CD1c-positive myeloid dendritic cell (primary cell): ENCODE data around the gene DMRTB1.

ENCODE experiments used
- DNase-seq: peaks from one replicate; pipeline ENCODE4 v3.0.0-alpha.2; 2016; ENCODE audit errors: extremely low spot score

Gene DMRTB1

GRCh38 chr1:53463961-53464899 is 5.0 kb downstream of the DMRTB1 start:
- DNase-seq = no peak

- DNase-seq = no peak
These were observed 6.1 kb downstream of the DMRTB1 start for GRCh38 chr1:53465023-53465957.

- no peak for DNase-seq
These were observed 8.2 kb downstream of the DMRTB1 start for GRCh38 chr1:53467391-53467790.

GRCh38 chr1:53468374-53468773 is 9.2 kb downstream of the DMRTB1 start:
- DNase-seq = no peak

DNA sequence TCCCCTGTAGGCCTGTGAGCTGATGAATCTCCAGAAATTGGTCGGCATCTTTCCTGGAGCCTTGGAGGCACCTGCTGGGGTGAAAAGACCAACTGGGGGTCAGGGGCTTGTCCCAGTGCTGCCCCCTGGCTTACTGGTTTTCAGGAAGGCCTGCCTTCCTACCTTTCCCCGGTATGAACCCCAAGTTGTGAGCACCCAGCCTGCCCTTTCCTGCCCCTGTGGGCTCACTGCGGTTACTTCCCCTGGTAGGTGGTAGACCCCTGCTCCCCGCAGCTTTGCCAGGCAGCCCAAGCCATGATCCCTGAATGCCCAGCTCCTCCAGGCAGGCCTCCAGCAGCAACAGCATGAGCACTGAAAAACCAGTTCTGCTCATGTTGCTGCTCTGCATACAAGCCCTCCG is 10.2 kb downstream of the DMRTB1 start:
- no peak for DNase-seq

DNA sequence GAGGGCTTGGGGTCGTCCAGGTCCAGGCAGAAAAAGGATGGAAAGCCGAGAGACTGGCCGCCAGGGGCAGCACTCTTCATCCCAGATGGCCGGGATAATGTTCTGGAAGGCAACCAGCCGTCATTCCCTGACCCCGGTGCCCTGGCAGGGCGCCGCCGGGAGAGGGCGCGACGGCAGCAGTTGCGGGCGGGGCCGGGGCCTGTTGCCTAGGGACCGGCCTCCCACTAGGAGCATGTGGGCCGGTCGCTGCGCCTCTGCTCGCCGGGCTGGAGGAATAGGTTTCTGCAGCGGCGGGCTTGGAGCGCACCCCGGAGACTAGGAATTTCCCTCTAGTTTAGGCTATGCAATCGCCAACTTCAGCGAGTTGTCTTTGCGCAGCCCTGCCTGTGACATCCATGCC is 11.0 kb downstream of the DMRTB1 start:
- DNase-seq = no peak

DNA sequence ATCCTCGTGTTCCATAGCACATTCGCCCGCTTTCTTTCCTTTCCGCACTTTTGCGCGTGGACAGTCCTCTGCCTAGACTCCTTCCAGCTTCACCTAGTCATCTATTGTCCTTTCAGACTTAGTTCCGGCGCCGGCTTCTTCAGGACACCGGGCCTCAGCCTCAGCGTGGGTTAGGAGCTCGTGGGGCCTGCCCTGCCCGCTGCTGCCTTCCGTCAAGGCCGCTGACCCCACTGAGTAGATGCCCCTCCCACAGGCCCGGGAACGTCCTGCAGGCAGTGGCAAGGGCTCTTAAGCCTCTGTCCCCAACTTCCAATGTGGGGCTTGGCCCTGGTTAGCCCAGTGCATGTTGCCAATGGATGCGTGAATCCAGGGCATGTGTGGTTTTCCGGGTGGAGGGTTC is 11.4 kb downstream of the DMRTB1 start:
- no peak for DNase-seq

DNA sequence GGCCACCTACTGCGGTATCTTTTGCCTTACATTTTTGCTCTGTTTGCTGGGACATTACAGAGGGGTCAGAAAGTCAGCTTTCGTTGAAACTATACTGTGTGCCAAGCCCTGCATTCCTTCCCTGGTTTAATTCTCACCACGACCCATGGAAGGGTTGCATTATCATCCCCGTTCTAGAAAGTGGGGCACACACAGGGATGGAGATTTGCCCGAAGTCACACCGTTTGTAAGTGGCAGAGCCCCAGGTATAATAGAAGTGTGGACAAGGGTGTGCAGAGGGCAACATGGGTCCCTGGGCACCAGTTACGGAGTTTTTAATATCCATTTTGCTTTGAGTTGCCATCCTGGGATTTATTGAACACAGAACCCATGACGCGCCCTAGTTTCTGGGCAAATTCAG is 11.8 kb downstream of the DMRTB1 start:
- no peak for DNase-seq

DNA sequence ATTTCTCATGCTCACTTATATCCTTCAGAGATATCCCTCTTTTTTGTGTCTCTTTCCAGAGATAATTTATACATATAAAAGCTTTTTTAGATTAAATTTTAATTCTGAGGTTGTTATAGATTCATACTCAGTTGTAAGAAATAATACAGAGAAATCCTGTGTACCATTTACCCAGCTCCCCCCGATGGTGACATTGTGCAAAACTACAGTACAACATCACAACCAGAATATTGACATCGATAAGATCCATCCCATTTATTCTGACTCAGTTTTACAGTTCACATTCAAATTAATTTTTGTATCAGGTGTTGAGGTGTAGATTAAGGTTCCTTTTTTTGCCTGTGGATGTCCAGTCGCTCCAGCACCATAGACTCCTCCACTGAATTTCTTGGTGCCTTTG is 14.3 kb downstream of the DMRTB1 start:
- no peak for DNase-seq

DNA sequence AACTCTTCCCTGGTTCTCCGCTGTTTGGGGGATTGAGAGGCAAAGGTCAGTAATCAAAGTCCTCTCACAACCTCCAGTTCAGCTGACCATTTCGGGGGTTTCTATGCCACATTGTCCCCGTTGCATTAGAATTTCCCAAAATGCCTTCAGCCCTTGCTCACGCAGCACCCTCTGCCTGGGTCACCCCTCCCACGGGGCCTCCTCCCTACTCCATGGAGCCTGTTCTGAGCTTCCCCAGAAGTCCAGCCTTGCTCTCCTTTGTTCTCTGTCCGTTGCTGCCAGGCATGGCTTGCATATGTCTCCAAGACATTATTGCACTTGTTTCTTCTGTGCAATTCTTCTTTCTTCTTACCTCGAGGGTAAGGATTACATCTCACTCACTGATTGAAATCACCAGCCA is 16.5 kb downstream of the DMRTB1 start:
- DNase-seq = no peak

- DNase-seq = no peak
These were observed 17.4 kb downstream of the DMRTB1 start for GRCh38 chr1:53476579-53476978.

- DNase-seq = no peak
These were observed 18.7 kb downstream of the DMRTB1 start for GRCh38 chr1:53477651-53478501.

GRCh38 chr1:53478502-53478818 is 19.3 kb downstream of the DMRTB1 start:
- DNase-seq = no peak

- no peak for DNase-seq
These were observed 21.5 kb downstream of the DMRTB1 start for GRCh38 chr1:53480678-53481077.

DNA sequence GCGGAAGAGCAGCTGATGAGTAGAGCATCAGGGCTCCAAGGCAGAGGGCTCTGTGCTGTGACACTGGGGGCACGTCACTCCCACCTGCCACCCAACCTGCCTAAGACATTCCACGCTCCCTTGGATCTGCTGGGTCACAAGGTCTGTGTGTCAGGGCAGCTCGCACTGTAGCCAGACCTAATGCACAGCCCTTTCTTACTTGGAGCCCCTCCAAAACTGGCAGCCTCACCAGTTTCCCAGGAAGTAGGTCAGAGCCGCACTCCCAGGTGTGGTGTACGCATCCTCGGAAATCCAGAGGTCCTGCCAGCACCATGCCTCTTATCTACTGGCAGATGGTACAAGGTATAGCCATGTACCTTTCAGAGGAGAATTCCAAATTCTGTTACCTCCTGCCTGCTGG is 22.3 kb downstream of the DMRTB1 start:
- no peak for DNase-seq

DNA sequence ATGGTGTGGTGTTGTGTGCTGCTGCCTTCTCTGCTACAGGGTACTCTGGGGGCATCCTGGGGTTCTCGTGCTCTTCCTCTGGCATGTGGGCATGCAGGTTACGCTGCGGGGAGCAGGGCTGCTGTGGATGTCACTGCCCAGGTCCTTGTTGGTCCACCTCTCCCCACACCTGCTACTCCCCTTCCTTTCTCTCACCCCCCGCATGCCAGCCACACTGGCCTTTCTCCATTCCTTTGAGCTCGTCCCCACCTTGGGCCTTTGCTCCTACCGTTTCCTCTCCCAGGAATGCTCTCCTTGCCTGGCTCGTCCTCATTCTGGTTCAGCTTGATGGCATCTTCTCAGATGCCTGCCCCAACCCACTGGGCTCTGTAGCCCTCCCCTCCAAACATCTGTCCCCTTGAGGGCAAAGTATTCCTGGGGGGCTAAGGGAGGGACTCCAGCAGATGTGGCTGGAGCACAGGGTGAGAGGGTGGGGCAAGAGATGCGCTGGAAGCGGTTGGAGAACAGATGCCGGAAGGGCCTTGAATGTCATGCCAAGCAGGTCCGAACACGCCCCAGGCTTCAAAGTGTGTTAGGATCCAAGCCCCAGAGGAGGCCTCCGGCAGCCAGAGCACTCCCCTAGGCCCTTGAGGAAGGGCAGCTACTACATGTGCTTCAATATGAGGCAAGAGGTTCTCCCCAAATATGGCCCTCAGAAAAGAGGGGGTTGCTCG is 23.4 kb downstream of the DMRTB1 start:
- DNase-seq = no peak

- no peak for DNase-seq
These were observed 24.0 kb downstream of the DMRTB1 start for GRCh38 chr1:53483170-53483569.

- DNase-seq = no peak
These were observed 24.5 kb downstream of the DMRTB1 start for GRCh38 chr1:53483656-53484055.

DNA sequence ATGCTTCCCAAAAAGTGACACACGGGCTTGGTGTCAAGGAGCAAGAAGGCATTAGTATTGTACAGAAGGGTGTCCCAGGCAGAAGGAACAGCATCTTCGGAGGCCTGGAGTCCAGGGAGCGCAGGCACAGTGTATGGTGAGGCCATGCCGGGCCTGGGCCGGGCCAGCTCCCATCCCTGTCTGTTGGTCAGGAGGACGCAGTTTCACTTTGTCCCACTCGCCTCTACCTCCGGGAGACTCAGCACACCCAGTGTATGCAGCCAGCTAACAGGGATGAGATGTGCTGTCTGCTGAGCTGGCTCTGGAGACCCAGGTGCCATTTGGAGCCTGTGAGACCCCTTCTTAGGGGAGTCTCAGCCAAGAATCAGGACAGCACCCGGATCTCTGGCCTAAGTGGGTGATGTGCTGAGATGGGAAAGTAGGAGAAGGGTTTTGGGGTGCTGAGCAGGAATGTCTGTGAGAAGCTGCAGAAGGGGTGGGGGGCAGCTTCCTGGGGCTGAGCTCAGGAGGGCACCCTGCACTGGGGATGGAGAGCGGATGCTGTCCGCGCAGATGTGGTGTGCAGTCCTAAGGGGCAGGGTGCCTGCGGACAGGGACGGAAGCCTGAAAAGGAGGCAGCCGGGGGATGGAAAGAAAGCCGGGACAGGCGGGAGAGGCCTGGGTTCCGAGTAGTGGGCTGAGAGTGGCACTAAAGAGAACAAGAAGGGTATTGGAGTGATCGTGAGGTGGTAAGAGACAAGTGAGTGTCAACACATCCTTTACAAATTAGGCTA is 25.7 kb downstream of the DMRTB1 start:
- no peak for DNase-seq
